ENCODE measurements around the gene HGFAC.

DNA sequence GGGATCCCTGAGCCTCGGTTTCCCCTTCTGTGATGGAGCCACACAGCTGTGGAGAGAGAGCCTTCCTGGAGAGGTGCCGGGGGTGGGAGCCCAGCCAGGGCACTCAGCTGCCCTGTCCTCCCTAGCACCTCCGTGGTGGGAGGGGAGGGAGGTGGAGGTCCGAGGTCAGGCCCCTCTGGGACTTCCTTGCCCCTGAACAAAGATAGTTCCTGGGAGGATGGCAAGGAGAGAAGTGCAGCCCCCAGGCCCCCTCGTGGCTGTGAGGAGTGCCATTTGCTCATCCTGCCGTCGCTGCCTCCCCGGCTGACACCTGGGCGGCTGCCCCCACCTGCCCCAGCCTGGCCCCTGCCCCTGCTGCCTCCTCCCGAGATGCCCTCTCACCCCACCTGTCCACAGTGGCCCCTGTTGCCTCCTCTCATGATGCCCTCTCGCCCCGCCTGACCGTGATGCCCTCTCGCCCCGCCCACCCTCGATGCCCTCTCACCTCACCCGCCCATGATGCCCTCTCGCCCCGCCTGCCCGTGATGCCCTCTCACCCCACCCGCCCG lies 34.0 kb downstream of the HGFAC start:
- TF ChIP-seq CTCF (IDR thresholded peaks at IDR 0.05; ENCODE audit: low read depth, low read length) = no peak
- no peak for TF ChIP-seq EZH2phosphoT487 (IDR thresholded peaks at IDR 0.05; ENCODE audit: low read depth)
